ENCODE data around the gene ZNFX1. TPM values are rescaled to one million over a fixed set of nuclear protein-coding genes. Genes with fewer than 3 reads are reported as not detected.

Gene ZNFX1
- total and polyA plus RNA-seq, 10 donors, result 5.8 to 68.9 (median 52.7) TPM

DNA sequence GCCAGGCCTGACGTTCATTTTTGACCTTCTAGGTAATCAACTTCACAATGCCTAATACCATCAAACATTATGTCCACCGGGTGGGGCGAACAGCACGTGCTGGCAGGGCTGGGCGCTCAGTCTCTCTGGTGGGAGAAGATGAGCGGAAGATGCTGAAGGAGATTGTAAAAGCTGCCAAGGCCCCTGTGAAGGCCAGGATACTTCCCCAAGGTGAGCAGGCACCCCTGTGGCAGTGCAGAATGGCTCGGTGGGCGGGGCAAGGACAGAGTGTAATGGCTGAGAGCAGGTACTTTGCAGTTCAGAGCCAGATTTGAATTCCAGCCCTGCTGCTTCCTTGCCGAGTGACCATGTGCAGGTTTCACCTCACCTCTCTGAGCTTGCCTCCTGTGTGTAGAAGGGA is 41.6 kb downstream of the ZNFX1 start:
- peak; percentile 24 for DNase-seq
- intact Hi-C loops (cut with DNase I; ENCODE audit: low total_unique reads), result no loop called here
- WGBS, 5 donors, result 89 to 96% (median 93%) methylated on average over 9 of the region's 9 CpGs
- Histone ChIP-seq H3K4me3 (no peak overlapping the region), H3K9me3 (no peaks in the 10 kb centered on the region), H3K36me3 (peaks cover 13 to 100% (median 99%) of the 10 kb centered on the region in 6 donors), H3K27me3 (replicated peaks in 1 of 7) (no peaks in the 10 kb centered on the region), H3K4me1 (peaks cover 0 to 2% (median under 1%) of the 10 kb centered on the region in 6 donors), H3K27ac (no peak overlapping the region)
- TF ChIP-seq CTCF (IDR thresholded peaks at IDR 0.05 in 8 of 11, conservative IDR thresholded peaks at IDR 0.05 in 3 of 11) (no peak), POLR2A (IDR thresholded peaks at IDR 0.05) (no peak), POLR2AphosphoS5 (IDR thresholded peaks at IDR 0.05) (no peak)

GRCh38 chr20:49234831-49235230 is 43.0 kb downstream of the ZNFX1 start:
- Histone ChIP-seq H3K27me3 (replicated peaks in 1 of 7) (no peaks in the 10 kb centered on the region), H3K36me3 (peaks cover 16 to 100% (median 99%) of the 10 kb centered on the region in 6 donors), H3K4me3 (no peak overlapping the region), H3K27ac (no peak overlapping the region), H3K4me1 (peaks cover 0 to 16% (median 13%) of the 10 kb centered on the region in 6 donors), H3K9me3 (no peaks in the 10 kb centered on the region)
- DNase-seq, result peak; percentile 32
- 95 to 99% (median 96%) methylated on average over 5 to 6 of the region's 6 CpGs for WGBS, 5 donors
- TF ChIP-seq POLR2A (IDR thresholded peaks at IDR 0.05), result no peak
- TF ChIP-seq CTCF (IDR thresholded peaks at IDR 0.05 in 8 of 11, conservative IDR thresholded peaks at IDR 0.05 in 3 of 11), result no peak
- TF ChIP-seq POLR2AphosphoS5 (IDR thresholded peaks at IDR 0.05), result peak in 1 of 3 donors; percentile 40
- intact Hi-C loops (cut with DNase I; ENCODE audit: low total_unique reads), result no loop called here

DNA sequence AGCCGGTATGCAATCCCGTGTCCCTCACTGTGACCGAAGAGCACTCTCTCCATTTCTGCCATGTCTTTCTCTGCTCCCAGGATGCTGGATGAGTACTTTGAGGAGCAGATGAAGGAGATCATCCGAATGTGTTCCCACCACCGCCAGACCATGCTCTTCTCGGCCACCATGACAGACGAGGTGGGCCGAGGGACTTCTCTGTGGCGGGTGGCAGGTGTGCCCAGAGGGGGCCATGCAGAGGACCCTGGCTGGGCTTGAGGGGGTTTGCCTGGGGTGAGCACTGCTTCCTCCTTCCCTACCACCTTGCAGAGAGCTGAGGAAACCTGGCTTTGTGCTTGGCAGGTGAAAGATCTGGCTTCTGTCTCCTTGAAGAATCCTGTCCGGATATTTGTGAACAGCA is 44.6 kb downstream of the ZNFX1 start:
- peak; percentile 61 for DNase-seq
- no peaks in the 10 kb centered on the region for H3K9me3 ChIP-seq
- TF ChIP-seq POLR2AphosphoS5 (IDR thresholded peaks at IDR 0.05) (peak in 2 of 3 donors; percentile 5 to 35), POLR2A (IDR thresholded peaks at IDR 0.05) (no peak)
- H3K4me1 ChIP-seq, result peaks cover 0 to 18% (median 13%) of the 10 kb centered on the region in 6 donors
- no peaks in the 10 kb centered on the region for H3K27me3 ChIP-seq (replicated peaks in 1 of 7)
- no peak overlapping the region for H3K27ac ChIP-seq
- WGBS, 5 donors, result 93 to 97% (median 95%) methylated on average over 6 to 10 of the region's 10 CpGs
- intact Hi-C loops (cut with DNase I; ENCODE audit: low total_unique reads), result no loop called here
- peaks cover 18 to 100% (median 98%) of the 10 kb centered on the region in 6 donors for H3K36me3 ChIP-seq
- no peak overlapping the region for H3K4me3 ChIP-seq

DNA sequence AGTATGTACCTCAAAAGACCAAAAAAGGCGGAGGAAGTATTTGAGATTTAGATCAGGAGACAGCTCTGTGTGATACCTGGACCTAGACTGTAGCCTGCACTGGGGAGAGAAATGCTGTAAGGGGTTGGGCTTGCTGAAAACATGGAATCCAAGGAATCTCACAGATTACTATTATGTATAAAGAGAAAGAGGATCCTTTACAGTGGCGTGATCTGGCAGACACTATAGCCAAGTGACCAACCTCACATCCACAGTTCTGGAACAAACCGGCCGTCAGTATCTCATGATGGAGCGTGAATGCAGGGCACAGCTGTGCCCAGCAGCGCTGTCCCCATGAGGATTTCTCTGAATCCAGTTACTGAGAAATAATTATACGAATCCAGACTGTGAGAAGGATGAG is 46.4 kb downstream of the ZNFX1 start:
- DNase-seq, result peak; percentile 14
- peak overlapping the region in 4 of 8 donors; percentile 66 to 79 (median 71) for H3K27ac ChIP-seq
- no peaks in the 10 kb centered on the region for H3K27me3 ChIP-seq (replicated peaks in 1 of 7)
- intact Hi-C loops (cut with DNase I; ENCODE audit: low total_unique reads), result no loop called here
- 71 to 98% (median 85%) methylated on average over 7 of the region's 7 CpGs for WGBS, 5 donors
- H3K4me3 ChIP-seq, result no peak overlapping the region
- peaks cover 18 to 100% (median 96%) of the 10 kb centered on the region in 6 donors for H3K36me3 ChIP-seq
- no peaks in the 10 kb centered on the region for H3K9me3 ChIP-seq
- H3K4me1 ChIP-seq, result peaks cover 0 to 18% (median 13%) of the 10 kb centered on the region in 6 donors
- no peak for TF ChIP-seq POLR2A (IDR thresholded peaks at IDR 0.05)
- no peak for TF ChIP-seq POLR2AphosphoS5 (IDR thresholded peaks at IDR 0.05)
- TF ChIP-seq CTCF (IDR thresholded peaks at IDR 0.05 in 8 of 11, conservative IDR thresholded peaks at IDR 0.05 in 3 of 11), result no peak

All from spleen (tissue), 11 donors.